Measurements from ENCODE around the gene FKBP14.

FKBP14 gene

DNA sequence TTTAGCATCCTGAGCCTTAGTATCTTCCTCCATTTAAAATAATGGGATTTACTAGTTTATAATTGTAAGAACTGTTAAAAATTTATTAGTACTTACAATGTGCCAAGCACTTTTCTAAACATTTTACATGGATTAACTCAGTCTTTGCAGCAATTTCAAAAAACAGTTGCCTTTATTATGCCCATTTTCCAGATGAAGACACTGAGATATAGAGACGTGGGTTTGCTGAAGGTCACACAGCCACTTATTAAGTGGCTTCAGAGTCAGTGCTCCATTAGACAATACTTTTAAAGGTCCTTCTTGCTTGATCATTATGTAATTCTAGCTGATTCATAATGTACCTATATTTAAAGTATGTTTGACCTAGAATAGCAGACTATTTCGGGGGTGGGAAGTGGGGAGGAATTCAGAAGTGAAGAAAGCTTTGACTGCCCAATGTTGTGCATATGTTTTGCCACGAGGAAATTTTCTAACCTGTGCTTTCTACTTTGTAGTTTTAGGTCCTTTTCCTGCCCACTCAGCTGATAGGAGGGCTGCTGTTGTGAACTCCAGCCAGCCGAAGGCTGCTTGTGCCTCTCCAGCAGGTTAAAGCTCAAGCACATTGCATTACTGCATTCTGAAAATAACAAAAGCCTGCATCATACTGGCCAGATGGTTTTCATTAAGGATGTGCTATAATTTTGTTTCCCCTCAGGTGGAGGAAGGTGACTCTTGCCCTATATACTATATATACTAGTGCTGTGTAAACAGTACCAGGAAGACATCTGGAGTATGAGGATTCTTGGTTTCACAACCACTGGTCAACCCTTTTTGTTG is 6.0 kb upstream of the FKBP14 start:
- no peak for FAIRE-seq

DNA sequence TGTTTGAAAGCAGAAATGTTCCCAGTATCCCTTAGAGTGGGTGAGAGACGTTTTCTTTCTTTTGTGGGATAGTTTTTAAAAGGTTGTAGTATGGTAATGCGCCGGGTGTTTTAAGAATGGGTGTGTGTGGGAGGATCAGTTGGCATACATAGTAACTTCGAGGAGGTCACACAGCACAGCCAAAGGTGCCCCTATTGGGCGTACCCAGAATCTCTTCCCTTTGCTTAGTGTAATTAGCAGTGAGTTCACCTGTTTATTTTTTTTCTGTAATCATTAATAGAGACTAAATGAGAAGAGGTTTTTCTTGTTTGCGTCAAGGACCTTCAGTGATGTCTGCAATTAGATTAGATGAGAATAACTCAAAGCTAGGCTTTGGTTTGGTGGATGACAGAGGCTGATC is 3.2 kb upstream of the FKBP14 start:
- no peak for FAIRE-seq

DNA sequence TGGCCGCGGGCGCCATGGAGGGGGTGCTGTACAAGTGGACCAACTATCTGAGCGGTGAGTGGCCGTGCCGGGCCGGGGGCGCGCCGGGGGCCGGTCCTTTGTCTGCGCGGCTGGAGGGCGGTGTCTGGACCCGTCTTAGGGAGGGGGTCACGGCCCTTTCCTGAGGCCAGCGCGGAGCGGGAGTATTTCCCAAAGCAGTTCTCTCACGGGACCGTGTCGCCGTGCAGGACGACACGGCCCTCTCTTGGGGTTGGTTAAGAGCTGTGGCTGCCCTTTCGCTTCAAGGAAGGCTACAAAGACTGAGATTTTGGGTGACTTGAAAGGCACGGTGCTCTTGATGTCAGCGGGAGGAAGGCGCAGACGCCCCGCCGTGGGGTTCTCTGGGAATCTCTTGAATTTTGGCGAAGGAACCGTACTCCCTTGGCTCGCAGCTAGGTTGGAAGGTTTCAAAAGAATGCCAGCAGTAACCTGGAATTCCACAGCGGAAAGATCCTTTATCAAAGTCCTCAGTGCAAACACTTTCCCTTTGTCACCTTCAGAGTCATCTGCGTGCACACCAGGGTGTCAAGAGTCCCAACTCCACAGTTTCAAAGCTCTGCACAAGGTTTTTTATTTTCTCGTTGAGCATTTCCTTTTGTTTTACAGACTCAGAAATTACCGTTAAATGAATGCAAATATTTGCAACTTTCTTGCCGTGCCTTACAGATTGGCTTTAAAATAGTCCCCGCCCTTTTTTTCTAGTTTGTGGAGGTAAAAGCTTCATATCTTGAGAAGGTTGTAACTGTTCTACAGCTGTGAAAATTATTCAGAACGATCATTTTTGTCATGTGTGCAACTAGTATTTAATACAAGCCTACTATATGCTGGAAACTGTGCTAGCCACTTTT is 2.5 kb upstream of the FKBP14 start:
- FAIRE-seq, result no peak

DNA sequence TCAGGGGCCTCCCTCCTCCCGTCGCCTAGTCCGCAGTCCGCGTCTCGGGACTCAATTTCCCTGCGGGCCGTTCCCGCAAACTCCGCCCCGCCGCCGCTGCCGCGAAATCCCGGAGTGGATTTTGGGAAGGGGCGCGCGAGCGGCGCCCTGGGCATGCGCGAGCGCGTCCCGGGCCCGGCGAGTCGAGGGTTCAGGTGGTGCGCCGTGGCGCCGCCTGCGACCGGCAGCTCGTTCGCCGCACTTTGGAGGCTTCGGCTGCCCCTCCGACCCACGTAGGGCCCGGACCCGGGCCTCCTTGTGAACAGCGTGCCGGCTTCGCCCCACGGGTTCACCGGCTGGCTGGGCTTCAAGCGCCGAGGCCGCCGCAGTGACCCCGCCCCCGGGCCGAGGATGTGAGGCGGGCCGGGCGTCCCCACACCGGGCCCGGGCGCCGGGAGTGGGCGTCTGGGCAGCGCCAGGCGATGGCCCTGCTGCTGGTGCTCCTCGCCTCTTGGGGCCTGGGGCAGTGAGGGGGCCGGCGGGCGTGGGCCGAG is 1.8 kb upstream of the FKBP14 start, which contains the start of gene PLEKHA8:
Gene PLEKHA8 (plus strand): TSS at position 197 of the 533 bp plus-strand sequence. CDS start 351 bp downstream, outside the sequence.
- FAIRE-seq, result no peak

DNA sequence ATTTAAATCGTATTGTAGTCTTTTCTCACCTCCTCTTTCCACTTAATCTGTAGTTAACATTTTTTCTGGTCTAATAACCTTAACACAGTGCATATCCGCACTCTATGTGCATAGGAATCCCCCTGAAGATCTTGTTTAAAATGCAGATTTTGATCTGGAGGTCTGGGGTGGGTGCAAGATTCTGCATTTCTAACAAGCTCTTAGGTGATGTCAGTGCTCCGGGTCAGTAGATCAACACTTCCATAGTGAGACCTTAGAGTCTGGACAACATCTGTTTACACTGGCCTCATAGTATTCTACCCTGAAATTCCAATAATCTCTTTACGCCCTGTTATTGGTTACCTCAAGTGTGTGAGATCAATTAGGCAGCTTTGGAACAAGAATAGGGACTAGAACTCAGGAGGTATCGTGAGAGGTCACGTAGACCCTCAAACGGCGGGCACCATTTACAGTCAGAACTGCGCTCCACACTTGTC is 1.3 kb upstream of the FKBP14 start:
- FAIRE-seq, result no peak

DNA sequence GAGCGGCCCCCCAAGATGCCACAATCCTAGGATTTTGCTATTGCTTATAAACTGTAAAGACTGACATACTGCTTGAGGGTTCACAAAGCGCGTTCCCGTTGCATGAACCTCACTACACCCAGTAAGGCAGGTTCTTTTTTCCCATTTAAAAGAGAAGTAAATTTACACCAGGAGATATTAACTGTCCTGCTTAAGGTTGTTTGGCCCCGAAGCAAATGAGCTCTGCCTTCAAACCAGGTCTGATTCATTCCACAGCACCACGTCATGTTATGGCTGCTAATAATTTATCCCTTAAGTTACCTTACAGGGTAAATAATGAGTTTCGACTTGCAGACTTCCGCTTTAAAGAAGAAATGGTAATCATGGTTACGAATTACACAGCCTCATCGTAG is 559 bp upstream of the FKBP14 start:
- peak; percentile 51 for FAIRE-seq

DNA sequence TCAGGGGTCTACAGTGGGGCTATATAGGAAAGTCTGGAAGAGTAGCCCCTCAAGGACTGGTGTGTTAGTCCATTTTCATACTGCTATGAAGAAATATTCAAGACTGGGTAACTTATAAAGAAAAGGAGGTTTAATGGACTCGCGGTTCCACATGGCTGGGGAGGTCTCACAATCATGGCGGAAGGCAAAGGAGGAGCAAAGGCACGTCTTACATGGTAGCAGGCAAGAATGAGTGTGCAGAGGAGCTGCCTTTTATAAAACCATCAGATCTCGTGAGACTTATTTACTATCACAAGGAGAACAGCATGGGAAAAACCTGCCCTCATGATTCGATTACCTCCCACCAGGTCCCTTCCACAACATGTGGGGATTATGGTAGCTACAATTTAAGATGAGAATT is 3.0 kb downstream of the FKBP14 start:
- no peak for FAIRE-seq

DNA sequence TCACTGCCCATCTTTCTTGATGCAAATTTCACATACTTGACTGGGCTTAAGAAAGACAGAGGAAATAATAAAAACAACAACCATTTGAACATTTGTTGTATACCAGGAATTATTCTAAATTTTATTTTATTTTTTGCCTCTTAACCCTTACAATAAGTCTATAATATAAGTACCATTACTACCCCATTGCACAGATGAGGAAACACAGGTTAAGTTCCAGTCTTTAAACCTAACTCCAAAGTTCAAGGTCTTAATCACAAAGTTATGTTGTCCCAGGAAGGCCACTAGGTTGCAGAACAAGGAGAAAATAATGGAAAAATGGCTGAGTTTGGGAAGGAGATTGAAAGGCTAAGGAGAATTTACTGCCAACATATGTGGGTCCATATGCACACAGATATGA is 3.5 kb downstream of the FKBP14 start:
- no peak for FAIRE-seq

DNA sequence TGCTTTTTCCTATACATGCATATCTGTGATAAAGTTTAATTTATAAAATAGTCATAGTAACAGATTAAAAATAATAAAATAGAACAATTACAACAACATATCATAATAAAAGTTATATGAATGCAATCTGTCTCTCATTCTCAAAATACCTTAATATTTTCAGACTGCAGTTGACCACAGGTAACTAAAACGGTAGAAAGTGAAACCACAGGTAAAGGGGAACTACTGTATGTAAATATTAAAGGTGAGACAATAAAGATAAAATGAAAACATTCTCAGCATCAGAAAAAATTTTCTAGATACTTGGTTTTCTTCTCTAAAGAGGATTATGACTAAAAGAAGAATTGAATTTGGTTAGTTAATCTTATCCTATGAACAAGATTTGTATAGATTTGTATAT is 6.0 kb downstream of the FKBP14 start:
- peak; percentile 69 for FAIRE-seq

DNA sequence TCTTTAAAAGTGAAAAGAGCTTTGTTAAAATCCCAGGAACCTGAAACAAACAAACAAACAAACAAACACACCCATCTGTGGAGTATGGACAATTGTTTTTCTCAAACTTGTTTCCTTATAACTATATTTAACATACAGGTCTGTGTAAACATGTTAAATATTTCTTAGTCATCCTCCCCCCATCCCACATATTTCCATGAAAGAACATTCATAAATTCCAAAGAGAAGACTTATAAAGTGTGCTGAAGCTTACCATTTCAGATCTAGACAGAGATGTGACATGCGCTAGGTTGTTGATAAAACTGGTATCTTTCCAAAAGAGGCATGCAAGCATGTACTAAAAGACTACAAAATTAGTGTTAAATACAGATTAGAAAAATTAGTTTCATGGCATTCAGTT is 6.5 kb downstream of the FKBP14 start:
- no peak for FAIRE-seq

DNA sequence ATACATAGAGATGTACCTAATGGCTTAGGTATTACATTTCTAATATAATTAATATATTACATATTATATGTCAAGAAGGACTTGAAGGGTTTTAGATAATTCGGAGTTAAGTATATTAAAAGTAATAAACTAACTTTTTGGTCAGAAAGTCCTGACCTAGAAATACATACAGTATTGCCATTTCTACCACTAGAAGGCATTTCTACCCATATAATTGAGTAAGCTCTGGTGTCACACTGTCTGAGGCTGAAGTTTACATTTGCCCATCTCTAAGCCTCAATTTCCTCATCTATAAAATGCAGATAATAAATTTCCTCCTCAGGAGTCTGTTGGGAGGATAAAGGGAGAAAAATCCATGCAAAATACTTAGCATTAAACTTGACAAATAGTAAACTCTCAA is 7.1 kb downstream of the FKBP14 start:
- no peak for FAIRE-seq

DNA sequence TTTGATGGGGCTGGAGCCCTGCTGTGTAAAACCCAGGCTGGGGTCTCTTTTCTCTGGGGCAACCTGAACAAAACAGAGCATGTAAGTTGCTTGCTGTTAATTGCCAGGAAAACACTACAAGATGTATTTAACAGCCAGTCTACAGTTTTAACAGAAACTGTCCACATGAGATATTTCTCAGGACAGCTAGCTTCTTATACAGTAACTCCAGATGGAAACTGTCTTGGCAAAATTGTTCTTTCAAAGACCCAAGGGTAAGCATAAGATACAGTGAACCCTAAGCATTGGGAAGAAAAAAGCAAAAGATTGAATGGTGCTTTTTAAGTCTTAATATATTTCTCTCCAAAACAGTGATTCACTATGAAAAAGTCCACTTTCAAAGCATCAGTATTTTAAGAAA is 8.1 kb downstream of the FKBP14 start:
- no peak for FAIRE-seq

DNA sequence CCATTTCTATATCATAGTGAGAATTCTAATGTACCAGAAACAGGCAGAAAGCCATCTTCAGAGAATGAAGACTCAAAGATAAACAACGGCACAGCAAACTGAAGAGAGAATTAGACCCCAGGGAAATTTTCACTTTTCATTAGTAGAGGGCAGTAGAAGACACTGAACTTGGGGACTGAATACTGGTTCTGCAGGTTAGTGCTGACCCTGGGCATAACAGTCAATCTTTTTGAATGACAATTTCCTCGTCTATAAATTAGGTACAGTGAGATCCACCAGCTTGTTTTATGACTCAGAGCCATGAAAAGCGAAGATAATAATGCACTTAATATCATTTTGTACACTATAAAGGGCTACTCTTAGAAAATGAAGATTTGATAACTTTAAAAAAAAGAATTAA is 13.7 kb downstream of the FKBP14 start:
- FAIRE-seq, result no peak

DNA sequence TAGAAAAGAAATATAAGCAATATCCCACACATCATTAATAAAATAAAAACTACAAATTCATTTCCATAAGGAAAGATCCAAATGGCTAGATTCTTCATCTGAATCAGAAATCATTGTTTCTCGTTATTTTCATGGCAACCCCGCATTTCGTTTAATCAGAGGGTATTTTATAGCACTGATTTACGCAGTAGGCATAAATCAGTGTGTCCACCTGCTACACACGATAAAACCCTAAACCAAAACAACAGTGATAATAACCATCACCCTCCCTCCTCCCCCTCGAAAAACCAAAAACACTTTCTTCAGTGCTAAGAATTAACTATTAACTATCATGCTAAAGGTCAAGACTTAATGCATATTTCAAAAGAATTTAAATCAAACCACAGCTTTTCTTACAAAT is 16.5 kb downstream of the FKBP14 start:
- FAIRE-seq, result no peak

DNA sequence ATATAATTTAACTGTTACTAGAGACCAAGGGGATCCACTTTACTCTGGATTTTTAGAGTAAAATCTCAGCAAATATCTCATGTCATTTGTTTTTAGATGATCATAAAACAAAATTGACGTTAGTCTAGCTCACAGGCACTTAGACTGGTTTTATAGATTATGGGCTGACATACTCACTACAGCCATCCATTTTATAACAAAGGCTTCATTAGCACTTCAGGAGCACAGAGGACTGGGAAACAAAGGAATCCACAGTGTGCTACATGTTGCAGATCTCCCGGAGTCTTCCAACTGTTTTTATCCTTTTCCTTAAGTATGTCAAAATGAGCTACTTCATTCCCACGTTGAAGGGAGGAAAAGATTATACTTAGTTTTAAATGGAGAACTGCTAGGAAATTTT is 21.0 kb downstream of the FKBP14 start:
- no peak for FAIRE-seq

DNA sequence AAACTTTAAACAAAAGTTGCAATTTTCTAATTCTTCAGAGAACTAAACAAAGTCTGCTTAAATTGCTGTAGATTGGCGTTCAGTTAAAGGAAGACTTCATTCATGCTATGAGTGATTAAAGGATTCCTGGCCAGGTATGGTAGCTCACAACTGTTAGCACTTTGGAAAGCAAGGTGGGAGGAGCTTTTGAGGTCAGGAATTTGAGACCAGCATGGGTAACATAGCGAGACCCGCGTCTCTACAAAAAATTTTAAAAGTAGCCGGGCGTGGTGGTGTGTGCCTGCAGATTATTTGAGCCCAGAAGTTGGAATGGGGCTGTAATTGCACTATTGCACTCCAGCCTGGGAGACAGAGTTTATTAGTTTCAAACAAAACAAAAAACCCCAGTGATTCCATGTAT is 23.4 kb downstream of the FKBP14 start:
- no peak for FAIRE-seq

DNA sequence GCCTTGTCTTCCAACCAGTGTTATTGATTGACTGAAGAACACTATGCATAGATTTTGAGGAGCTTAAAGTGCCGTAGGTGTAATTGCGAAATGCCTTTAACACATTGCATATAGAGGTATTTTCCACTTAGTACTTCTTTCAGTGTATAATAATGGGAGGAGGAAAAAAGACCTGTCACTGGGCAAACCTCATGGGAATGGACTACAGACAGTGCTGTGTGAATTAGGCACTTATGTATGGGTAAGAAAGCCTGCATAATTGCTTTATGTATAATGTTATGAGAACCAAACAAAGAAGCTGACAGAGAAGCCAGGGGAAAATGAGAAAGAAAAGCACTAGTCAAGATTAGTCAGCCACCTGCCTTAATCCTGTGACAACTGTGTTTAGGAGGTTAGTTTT is 24.5 kb downstream of the FKBP14 start:
- no peak for FAIRE-seq

DNA sequence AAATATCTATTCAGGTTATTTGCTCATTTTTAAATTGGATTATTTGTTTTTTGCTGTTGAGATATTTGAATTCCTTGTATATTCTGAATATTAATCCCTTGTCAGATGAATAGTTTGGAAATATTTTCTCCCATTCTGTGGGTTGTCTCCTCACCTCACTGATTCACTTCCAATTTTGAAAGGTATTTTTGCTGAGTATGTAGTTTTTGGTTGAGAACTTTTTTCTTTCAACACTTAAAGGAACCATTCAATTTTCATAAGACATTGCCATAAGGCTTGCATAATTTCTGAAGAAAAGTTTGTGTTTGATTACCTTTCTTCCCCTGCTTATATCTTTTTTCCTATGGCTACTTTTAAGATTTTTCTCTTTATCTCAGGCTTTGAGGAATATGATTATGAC is 28.0 kb downstream of the FKBP14 start:
- no peak for FAIRE-seq

DNA sequence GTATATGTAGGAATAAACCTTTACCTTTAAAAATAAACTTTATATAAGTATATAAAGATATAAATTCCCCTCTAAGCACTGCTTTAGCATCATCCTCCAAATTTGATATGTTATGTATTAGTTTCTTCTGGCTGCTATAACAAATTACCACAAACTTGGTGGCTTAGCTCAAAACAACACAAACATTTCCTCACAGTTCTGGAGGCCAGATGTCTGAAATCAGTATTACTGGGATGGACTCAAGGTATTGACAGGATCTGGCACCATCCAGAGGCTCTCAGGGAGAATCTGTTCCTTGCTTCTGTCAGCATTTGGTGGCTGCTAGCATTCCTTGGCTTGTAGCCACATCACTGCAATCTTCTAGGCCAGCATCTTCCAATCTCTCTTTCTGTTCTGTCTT is 30.2 kb downstream of the FKBP14 start:
- FAIRE-seq, result no peak

DNA sequence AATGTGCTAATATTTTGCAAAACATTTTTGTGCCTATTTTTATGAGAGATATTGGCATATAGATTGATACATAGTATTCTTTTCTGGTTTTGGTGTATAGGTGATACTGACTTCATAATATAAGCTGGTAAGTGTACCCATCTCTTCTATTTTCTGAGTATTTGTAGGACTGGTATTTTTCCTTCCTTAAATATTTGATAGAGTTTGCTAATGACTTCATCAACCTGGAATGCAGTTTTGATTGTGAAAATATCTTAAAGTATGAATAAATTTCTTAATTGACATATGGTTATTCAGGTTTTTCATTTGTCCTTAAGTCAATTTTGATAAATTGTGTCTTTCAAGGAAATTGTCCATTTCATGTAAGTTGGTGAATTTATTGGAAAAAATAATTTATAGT is 30.9 kb downstream of the FKBP14 start:
- FAIRE-seq, result peak; percentile 5

DNA sequence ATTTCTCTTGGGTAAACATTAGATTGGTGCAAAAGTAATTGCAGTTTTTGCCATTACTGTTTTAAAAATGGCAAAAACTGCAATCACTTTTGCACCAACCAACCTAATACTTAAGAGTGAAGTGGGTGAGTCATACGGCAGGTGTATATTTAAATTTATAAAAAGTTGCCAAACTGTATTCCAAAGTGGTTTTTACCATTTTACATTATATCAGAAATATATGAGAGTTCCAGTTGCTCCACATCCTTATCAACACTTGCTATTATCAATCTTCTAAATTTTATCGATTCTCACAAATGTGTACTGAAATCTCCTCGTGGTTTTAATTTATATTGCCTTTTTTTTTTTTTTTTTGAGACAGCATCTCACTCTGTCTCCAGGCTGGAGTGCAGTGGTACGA is 33.4 kb downstream of the FKBP14 start:
- peak; percentile 64 for FAIRE-seq

DNA sequence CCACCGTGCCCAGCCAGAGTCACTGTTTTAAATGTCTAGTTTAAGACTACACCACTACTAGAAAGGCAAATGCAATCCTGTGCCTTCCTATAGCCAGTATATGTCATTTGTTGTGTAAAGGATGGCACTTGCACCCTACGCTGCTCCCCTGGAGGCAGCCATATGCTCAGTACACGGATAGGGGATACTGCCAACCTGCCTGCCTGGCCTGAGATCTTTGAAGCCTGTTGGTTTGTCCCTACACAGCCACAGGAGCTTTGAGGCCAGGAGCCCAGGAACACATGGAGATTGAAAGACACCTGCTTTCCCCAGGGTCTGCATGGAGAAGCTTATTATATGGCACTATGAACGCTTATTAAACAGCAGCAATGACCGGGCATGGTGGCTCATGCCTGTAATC is 34.6 kb downstream of the FKBP14 start:
- FAIRE-seq, result no peak

DNA sequence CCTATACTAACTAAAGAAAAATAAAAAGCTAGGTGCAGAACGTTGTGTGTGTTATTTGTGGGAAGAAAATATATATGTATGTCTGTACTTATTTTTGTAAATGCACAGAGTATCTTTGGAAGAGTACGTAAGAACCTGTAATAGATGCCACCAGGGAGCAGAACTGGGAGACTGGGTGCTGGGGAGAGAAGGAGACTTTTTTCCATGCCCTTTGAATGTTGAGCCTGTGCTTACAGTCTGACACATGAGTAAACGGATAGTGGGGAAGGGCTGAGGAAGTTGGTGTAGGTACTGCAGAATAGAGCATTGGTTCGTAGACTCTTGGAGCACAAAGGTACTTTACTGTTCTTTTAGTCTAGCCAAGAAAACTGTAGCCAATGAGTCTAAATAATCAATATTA is 35.6 kb downstream of the FKBP14 start:
- FAIRE-seq, result no peak

Measured in islet of Langerhans (tissue), 1 donor.